ENCODE measurements around the gene TPCN1. TPM values are rescaled to one million over a fixed set of nuclear protein-coding genes. Genes with fewer than 3 reads are reported as not detected.

The TPCN1 gene
- total and polyA plus RNA-seq, 2 experiments from 2014 or later: 14.4 to 16.2 TPM

DNA sequence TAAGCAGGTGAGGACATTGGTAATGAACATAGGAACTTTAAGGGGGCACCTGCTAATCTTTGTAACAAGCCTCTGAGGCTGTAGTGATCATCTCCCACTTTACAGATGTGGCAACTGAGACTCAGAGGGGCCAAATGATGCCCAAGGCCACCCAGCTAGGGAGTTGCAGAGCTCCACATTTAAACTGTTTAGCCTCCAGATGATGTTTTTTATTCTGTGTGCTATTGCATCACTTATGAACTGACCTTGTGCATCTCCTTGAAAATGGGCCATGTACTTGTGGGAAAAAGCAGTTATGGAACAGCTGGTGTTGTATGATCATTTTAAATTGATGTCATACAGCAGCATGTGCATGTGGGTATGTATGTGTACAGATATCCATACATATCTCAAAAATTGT lies 41.4 kb downstream of the TPCN1 start (continued):
- TF ChIP-seq, protein P1, sequence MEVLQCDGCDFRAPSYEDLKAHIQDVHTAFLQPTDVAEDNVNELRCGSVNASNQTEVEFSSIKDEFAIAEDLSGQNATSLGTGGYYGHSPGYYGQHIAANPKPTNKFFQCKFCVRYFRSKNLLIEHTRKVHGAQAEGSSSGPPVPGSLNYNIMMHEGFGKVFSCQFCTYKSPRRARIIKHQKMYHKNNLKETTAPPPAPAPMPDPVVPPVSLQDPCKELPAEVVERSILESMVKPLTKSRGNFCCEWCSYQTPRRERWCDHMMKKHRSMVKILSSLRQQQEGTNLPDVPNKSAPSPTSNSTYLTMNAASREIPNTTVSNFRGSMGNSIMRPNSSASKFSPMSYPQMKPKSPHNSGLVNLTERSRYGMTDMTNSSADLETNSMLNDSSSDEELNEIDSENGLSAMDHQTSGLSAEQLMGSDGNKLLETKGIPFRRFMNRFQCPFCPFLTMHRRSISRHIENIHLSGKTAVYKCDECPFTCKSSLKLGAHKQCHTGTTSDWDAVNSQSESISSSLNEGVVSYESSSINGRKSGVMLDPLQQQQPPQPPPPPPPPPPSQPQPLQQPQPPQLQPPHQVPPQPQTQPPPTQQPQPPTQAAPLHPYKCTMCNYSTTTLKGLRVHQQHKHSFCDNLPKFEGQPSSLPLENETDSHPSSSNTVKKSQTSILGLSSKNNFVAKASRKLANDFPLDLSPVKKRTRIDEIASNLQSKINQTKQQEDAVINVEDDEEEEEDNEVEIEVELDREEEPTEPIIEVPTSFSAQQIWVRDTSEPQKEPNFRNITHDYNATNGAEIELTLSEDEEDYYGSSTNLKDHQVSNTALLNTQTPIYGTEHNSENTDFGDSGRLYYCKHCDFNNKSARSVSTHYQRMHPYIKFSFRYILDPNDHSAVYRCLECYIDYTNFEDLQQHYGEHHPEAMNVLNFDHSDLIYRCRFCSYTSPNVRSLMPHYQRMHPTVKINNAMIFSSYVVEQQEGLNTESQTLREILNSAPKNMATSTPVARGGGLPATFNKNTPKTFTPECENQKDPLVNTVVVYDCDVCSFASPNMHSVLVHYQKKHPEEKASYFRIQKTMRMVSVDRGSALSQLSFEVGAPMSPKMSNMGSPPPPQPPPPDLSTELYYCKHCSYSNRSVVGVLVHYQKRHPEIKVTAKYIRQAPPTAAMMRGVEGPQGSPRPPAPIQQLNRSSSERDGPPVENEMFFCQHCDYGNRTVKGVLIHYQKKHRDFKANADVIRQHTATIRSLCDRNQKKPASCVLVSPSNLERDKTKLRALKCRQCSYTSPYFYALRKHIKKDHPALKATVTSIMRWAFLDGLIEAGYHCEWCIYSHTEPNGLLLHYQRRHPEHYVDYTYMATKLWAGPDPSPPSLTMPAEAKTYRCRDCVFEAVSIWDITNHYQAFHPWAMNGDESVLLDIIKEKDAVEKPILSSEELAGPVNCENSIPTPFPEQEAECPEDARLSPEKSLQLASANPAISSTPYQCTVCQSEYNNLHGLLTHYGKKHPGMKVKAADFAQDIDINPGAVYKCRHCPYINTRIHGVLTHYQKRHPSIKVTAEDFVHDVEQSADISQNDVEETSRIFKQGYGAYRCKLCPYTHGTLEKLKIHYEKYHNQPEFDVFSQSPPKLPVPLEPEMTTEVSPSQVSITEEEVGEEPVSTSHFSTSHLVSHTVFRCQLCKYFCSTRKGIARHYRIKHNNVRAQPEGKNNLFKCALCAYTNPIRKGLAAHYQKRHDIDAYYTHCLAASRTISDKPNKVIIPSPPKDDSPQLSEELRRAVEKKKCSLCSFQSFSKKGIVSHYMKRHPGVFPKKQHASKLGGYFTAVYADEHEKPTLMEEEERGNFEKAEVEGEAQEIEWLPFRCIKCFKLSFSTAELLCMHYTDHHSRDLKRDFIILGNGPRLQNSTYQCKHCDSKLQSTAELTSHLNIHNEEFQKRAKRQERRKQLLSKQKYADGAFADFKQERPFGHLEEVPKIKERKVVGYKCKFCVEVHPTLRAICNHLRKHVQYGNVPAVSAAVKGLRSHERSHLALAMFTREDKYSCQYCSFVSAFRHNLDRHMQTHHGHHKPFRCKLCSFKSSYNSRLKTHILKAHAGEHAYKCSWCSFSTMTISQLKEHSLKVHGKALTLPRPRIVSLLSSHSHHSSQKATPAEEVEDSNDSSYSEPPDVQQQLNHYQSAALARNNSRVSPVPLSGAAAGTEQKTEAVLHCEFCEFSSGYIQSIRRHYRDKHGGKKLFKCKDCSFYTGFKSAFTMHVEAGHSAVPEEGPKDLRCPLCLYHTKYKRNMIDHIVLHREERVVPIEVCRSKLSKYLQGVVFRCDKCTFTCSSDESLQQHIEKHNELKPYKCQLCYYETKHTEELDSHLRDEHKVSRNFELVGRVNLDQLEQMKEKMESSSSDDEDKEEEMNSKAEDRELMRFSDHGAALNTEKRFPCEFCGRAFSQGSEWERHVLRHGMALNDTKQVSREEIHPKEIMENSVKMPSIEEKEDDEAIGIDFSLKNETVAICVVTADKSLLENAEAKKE (CRISPR knock-in tag; IDR thresholded peaks at IDR 0.05): no peak
- TF ChIP-seq CREB1 (CRISPR knock-in tag; IDR thresholded peaks at IDR 0.05; ENCODE audit: low read depth) (no peak), ZNF114 (CRISPR knock-in tag; IDR thresholded peaks at IDR 0.05) (no peak), EZH2 (IDR thresholded peaks at IDR 0.05; ENCODE audit: low read depth, unreplicated experiment) (no peak), STAT1 (IDR thresholded peaks at IDR 0.05; ENCODE audit: unreplicated experiment) (no peak), POLR2AphosphoS5 (IDR thresholded peaks at IDR 0.05; ENCODE audit: low read depth) (no peak)
- TF ChIP-seq, protein P2, sequence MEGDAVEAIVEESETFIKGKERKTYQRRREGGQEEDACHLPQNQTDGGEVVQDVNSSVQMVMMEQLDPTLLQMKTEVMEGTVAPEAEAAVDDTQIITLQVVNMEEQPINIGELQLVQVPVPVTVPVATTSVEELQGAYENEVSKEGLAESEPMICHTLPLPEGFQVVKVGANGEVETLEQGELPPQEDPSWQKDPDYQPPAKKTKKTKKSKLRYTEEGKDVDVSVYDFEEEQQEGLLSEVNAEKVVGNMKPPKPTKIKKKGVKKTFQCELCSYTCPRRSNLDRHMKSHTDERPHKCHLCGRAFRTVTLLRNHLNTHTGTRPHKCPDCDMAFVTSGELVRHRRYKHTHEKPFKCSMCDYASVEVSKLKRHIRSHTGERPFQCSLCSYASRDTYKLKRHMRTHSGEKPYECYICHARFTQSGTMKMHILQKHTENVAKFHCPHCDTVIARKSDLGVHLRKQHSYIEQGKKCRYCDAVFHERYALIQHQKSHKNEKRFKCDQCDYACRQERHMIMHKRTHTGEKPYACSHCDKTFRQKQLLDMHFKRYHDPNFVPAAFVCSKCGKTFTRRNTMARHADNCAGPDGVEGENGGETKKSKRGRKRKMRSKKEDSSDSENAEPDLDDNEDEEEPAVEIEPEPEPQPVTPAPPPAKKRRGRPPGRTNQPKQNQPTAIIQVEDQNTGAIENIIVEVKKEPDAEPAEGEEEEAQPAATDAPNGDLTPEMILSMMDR (conservative IDR thresholded peaks at IDR 0.05; ENCODE audit: low read depth in 2 of 2): no peak
- TF ChIP-seq, protein P3, sequence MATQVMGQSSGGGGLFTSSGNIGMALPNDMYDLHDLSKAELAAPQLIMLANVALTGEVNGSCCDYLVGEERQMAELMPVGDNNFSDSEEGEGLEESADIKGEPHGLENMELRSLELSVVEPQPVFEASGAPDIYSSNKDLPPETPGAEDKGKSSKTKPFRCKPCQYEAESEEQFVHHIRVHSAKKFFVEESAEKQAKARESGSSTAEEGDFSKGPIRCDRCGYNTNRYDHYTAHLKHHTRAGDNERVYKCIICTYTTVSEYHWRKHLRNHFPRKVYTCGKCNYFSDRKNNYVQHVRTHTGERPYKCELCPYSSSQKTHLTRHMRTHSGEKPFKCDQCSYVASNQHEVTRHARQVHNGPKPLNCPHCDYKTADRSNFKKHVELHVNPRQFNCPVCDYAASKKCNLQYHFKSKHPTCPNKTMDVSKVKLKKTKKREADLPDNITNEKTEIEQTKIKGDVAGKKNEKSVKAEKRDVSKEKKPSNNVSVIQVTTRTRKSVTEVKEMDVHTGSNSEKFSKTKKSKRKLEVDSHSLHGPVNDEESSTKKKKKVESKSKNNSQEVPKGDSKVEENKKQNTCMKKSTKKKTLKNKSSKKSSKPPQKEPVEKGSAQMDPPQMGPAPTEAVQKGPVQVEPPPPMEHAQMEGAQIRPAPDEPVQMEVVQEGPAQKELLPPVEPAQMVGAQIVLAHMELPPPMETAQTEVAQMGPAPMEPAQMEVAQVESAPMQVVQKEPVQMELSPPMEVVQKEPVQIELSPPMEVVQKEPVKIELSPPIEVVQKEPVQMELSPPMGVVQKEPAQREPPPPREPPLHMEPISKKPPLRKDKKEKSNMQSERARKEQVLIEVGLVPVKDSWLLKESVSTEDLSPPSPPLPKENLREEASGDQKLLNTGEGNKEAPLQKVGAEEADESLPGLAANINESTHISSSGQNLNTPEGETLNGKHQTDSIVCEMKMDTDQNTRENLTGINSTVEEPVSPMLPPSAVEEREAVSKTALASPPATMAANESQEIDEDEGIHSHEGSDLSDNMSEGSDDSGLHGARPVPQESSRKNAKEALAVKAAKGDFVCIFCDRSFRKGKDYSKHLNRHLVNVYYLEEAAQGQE (IDR thresholded peaks at IDR 0.05; ENCODE audit: unreplicated experiment): no peak
- TF ChIP-seq, protein P4, sequence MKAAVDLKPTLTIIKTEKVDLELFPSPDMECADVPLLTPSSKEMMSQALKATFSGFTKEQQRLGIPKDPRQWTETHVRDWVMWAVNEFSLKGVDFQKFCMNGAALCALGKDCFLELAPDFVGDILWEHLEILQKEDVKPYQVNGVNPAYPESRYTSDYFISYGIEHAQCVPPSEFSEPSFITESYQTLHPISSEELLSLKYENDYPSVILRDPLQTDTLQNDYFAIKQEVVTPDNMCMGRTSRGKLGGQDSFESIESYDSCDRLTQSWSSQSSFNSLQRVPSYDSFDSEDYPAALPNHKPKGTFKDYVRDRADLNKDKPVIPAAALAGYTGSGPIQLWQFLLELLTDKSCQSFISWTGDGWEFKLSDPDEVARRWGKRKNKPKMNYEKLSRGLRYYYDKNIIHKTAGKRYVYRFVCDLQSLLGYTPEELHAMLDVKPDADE (IDR thresholded peaks at IDR 0.05): no peak
